MM.1S (cell line): ENCODE measurements around the gene CYSTM1.

Source experiments
- DNase-seq: peaks from one replicate; pipeline ENCODE4 v3.0.0-alpha.2; 2015
- H2AFZ ChIP-seq: fragments of 300-600 bp; sonication (generic); 2 replicates; pipeline ENCODE4 v1.6.0; 2016; ENCODE audit warnings: antibody characterized with exemption, low read length
- H3F3A ChIP-seq: fragments of 300-600 bp; sonication (generic); 2 replicates; pipeline ENCODE4 v1.6.1; 2016; ENCODE audit warnings: mild to moderate bottlenecking, antibody characterized with exemption, low read length, moderate library complexity, mixed read lengths; ENCODE audit not compliant: insufficient read depth
- H3K27ac ChIP-seq: fragments of 300-600 bp; sonication (generic); 2 replicates; pipeline ENCODE4 v1.5.1; 2016; ENCODE audit warnings: mild to moderate bottlenecking, low read length
- H3K27me3 ChIP-seq: fragments of 300-600 bp; sonication (generic); replicated peaks from 2 replicates; pipeline ENCODE4 v1.6.0; 2016; ENCODE audit warnings: low read length; ENCODE audit not compliant: insufficient read depth
- H3K36me3 ChIP-seq: fragments of 300-600 bp; sonication (generic); replicated peaks from 2 replicates; pipeline ENCODE4 v1.6.1; 2016; ENCODE audit warnings: mild to moderate bottlenecking, low read length, mixed read lengths; ENCODE audit not compliant: insufficient read depth
- H3K4me1 ChIP-seq: fragments of 300-600 bp; sonication (generic); 2 replicates; pipeline ENCODE4 v1.6.1; 2016; ENCODE audit warnings: low read length, mixed read lengths
- H3K4me2 ChIP-seq: fragments of 300-600 bp; sonication (generic); 2 replicates; pipeline ENCODE4 v1.6.0; 2016; ENCODE audit warnings: low read depth, low read length
- H3K4me3 ChIP-seq: fragments of 300-600 bp; sonication (generic); 2 replicates; pipeline ENCODE4 v1.5.1; 2016; ENCODE audit warnings: low read length, mixed read lengths
- H3K79me2 ChIP-seq: fragments of 300-600 bp; sonication (generic); 2 replicates; pipeline ENCODE4 v1.6.1; 2016; ENCODE audit warnings: mixed run types, low read length, mixed read lengths
- H3K9ac ChIP-seq: fragments of 300-600 bp; sonication (generic); 2 replicates; pipeline ENCODE4 v1.6.1; 2016; ENCODE audit warnings: low read length, mixed read lengths
- H3K9me2 ChIP-seq: fragments of 300-600 bp; sonication (generic); replicated peaks from 2 replicates; pipeline ENCODE4 v1.6.1; 2016; ENCODE audit warnings: mild to moderate bottlenecking, low read length, mixed read lengths; ENCODE audit not compliant: insufficient read depth
- H3K9me3 ChIP-seq: fragments of 300-600 bp; sonication (generic); replicated peaks from 2 replicates; pipeline ENCODE4 v1.6.1; 2016; ENCODE audit warnings: mild to moderate bottlenecking, low read length, mixed read lengths; ENCODE audit not compliant: insufficient read depth
- H4K20me1 ChIP-seq: fragments of 300-600 bp; sonication (generic); 2 replicates; pipeline ENCODE4 v1.6.1; 2016; ENCODE audit warnings: mild to moderate bottlenecking, low read length, moderate library complexity, mixed read lengths; ENCODE audit not compliant: insufficient read depth
- EZH2 ChIP-seq: fragments of 300-600 bp; sonication (generic); optimal IDR thresholded peaks from 2 replicates; pipeline ENCODE3; 2017; ENCODE audit warnings: low read depth, mild to moderate bottlenecking, antibody characterized with exemption, low read length, mixed read lengths
- EZH2phosphoT487 ChIP-seq: fragments of 300-600 bp; sonication (generic); IDR thresholded peaks from 2 replicates; pipeline ENCODE4 v1.6.1; 2018; ENCODE audit warnings: antibody characterized with exemption, low read length
- TF ChIP-seq, protein P1 (sequence below): fragments of 300-600 bp; sonication (generic); IDR thresholded peaks from 2 replicates; pipeline ENCODE4 v1.5.1; 2016; ENCODE audit warnings: antibody characterized with exemption, low read length, mixed read lengths

Gene CYSTM1

DNA sequence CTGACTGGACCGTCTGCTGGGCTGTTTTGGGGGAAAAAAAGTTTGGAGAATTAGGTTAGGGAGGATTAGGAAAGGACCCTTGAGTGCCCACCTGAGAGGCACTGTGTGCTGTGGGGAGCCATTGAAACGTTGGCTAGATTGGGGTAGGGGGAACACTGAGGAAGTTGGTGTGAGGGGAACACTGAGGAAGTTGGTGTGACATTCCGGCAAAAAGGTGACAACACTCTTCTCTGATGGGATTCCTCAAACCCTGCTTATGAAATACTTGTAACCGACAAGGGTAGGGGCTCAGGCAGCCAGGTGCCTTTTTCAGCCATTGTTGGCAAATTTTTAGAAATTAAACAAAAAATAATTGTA is 1.0 kb downstream of the CYSTM1 start:
- TF ChIP-seq, protein P1, sequence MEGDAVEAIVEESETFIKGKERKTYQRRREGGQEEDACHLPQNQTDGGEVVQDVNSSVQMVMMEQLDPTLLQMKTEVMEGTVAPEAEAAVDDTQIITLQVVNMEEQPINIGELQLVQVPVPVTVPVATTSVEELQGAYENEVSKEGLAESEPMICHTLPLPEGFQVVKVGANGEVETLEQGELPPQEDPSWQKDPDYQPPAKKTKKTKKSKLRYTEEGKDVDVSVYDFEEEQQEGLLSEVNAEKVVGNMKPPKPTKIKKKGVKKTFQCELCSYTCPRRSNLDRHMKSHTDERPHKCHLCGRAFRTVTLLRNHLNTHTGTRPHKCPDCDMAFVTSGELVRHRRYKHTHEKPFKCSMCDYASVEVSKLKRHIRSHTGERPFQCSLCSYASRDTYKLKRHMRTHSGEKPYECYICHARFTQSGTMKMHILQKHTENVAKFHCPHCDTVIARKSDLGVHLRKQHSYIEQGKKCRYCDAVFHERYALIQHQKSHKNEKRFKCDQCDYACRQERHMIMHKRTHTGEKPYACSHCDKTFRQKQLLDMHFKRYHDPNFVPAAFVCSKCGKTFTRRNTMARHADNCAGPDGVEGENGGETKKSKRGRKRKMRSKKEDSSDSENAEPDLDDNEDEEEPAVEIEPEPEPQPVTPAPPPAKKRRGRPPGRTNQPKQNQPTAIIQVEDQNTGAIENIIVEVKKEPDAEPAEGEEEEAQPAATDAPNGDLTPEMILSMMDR = no peak
- TF ChIP-seq EZH2 (no peak), EZH2phosphoT487 (no peak)
- H4K20me1 ChIP-seq = no peaks in the 10 kb centered on the region
- H3K9ac ChIP-seq = peak overlapping the region; percentile 95
- H3K27me3 ChIP-seq = no peaks in the 10 kb centered on the region
- no peaks in the 10 kb centered on the region for H3K79me2 ChIP-seq
- peaks cover 18% of the 10 kb centered on the region for H3K4me1 ChIP-seq
- peak overlapping the region; percentile 80 for H2AFZ ChIP-seq
- H3K4me2 ChIP-seq = peak overlapping the region; percentile 87
- peaks cover 10% of the 10 kb centered on the region; the same call in 1 of the 2 replicates for H3F3A ChIP-seq
- peak overlapping the region; percentile 89 for H3K4me3 ChIP-seq
- no peaks in the 10 kb centered on the region for H3K9me2 ChIP-seq
- no peak for DNase-seq
- H3K36me3 ChIP-seq = no peaks in the 10 kb centered on the region
- no peaks in the 10 kb centered on the region for H3K9me3 ChIP-seq
- H3K27ac ChIP-seq = no peak overlapping the region

DNA sequence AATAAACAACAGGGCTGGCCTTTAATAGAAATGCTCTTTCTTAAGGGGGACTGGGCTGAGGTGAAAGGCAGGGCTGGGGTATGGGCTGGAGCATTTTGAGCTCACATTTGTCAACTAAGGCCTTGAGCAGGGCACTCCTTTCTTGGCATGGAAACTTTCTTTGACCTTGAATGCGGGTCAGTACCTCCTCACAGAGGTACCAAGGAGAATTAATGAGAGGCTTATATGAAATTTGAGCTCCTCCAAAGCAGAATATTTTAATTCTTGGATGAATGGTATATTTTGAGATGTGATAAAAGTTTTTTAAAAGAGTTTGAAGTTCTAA is 3.1 kb downstream of the CYSTM1 start:
- TF ChIP-seq EZH2phosphoT487 (no peak), EZH2 (no peak)
- TF ChIP-seq, protein P1 = no peak
- Histone ChIP-seq H3K79me2 (no peaks in the 10 kb centered on the region), H3K9ac (no peak overlapping the region), H3F3A (peaks cover 10% of the 10 kb centered on the region; the same call in 1 of the 2 replicates), H2AFZ (no peak overlapping the region), H3K9me3 (no peaks in the 10 kb centered on the region), H3K4me3 (no peak overlapping the region), H3K4me1 (peaks cover 22% of the 10 kb centered on the region), H4K20me1 (no peaks in the 10 kb centered on the region), H3K27me3 (no peaks in the 10 kb centered on the region), H3K27ac (no peak overlapping the region), H3K9me2 (no peaks in the 10 kb centered on the region), H3K36me3 (no peaks in the 10 kb centered on the region), H3K4me2 (no peak overlapping the region)
- DNase-seq = no peak

DNA sequence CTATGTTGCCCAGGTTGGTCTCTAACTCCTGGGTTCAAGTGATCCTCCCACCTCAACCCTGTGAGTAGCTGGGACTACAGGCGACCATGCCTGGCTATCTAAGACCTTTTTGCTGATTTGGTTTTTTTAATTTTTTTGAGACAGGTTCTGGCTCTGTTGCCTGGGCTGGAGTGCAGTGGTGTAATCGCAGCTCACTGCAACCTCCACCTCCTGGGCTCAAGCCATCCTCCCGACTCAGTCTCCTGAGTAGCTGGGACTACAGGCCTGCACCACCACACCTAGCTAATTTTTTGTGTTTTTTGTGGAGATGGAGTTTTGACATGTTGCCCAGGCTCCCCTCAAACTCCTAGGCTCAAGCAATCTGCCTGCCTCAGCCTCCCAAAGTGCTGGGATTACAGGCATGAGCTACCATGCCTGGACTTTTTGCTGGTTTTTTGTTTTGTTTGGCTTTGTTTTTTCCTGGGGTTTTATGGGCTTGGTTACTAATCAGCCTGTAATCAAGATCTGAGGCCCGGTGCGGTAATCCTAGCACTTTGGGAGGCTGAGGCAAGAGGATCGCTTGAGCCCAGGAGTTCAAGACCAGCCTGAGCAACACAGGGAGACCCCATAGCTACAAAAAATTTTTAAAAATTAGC is 3.6 kb downstream of the CYSTM1 start:
- TF ChIP-seq EZH2 (no peak), EZH2phosphoT487 (no peak)
- TF ChIP-seq, protein P1 = no peak
- no peaks in the 10 kb centered on the region for H3K9me3 ChIP-seq
- H3K4me2 ChIP-seq = no peak overlapping the region
- H3K4me3 ChIP-seq = no peak overlapping the region
- no peak for DNase-seq
- no peak overlapping the region for H3K27ac ChIP-seq
- H4K20me1 ChIP-seq = no peaks in the 10 kb centered on the region
- no peaks in the 10 kb centered on the region for H3K36me3 ChIP-seq
- H3K9ac ChIP-seq = no peak overlapping the region
- peaks cover 22% of the 10 kb centered on the region for H3K4me1 ChIP-seq
- H2AFZ ChIP-seq = no peak overlapping the region
- H3K79me2 ChIP-seq = no peaks in the 10 kb centered on the region
- peaks cover 10% of the 10 kb centered on the region; the same call in 1 of the 2 replicates for H3F3A ChIP-seq
- H3K9me2 ChIP-seq = no peaks in the 10 kb centered on the region
- H3K27me3 ChIP-seq = no peaks in the 10 kb centered on the region
